C1 segment of cervical spinal cord (tissue), 14 donors: ENCODE results near the gene SLC66A3.

Experiments
- DNase-seq, 14 donors: peaks; one replicate each; lab custom pipeline; 2025; lab: John Stamatoyannopoulos, UW

The SLC66A3 gene

DNA sequence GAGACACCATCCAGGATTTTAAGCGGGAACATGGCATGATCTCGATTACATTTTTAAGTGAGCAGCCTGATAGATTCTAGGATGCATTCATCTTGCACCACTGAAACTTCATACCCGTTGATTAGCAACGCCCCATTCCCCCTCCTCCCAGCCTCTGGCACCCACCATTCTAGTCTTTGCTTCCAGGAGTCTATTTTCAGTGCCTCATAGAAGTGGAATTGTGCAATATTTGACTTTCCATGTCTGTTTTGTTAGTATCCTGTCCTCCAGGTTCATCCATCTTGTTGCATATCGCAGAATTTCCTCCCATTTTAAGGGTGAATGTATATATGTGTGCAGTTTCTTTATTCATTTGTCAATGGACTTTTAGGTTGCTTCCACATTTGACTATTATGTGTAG, 20.9 kb upstream of the SLC66A3 start:
- no peak for DNase-seq

DNA sequence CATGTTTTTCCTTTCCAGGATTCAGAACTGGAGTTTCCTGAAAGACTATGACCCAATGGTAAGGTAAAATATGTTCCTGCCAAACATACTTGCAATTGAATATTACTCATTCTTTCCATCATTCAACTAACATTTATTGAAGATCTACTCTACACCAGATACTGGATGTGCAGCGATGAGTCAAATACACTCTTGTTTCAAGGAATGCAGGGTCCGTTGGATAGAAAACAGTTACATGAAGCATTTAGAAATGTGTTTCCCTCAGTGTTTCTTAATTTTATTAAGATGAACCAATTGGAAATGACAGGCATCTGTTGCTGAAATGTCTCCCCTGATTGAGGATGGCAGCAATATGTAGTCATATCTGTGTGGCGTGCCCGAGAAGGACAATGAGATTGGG, 14.8 kb upstream of the SLC66A3 start:
- no peak for DNase-seq

GRCh38 chr2:11141319-11141718, 13.9 kb upstream of the SLC66A3 start:
- DNase-seq, result no peak

GRCh38 chr2:11142330-11142729, 12.9 kb upstream of the SLC66A3 start:
- DNase-seq, result no peak

DNA sequence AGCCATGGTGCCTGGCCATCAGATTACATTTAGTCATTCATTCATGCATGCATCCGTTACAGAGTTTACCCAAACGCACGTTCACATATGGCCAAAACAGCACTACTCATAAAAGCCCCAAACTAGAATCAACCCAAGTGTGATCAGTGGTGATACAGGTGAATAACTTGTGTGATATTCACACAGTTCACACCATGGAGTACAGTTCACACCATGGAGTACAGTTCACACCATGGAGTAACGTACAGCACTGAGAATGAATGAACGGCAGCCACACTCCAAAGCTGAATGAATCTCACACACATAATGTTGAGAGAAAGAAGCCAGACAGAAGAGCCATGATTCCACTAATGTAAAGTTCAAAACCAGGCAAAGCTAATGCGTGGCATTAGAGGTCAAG, 12.3 kb upstream of the SLC66A3 start:
- no peak for DNase-seq

- no peak for DNase-seq
Measured at GRCh38 chr2:11144077-11144737, 11.1 kb upstream of the SLC66A3 start.

- DNase-seq, result no peak
Measured at GRCh38 chr2:11144738-11145079, 10.6 kb upstream of the SLC66A3 start.

GRCh38 chr2:11145350-11145749, 9.9 kb upstream of the SLC66A3 start:
- no peak for DNase-seq

GRCh38 chr2:11146076-11146475, 9.2 kb upstream of the SLC66A3 start:
- DNase-seq, result no peak

- no peak for DNase-seq
Measured at GRCh38 chr2:11147263-11147662, 8.0 kb upstream of the SLC66A3 start.

DNA sequence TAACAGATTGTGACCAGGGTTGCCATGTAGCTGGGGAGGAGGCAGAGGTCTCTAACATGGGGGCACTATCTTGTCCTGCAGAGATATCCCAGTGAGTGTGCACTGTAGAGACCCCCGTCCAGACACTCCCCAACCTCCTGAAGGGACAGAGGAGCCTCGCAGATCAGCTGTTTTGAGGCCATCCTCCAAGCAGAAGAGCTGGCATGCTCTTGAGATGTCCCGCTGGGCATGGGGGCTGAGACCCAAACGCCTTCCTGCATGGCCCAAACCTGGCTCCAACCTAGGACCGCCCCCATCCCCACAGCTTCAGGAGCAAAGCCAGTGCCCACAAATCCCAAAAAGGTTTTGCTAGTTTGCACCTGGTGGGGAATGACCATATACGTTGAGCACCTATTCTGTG, 2.7 kb upstream of the SLC66A3 start:
- no peak for DNase-seq

- no peak for DNase-seq
Measured at GRCh38 chr2:11154016-11154922, 998 bp upstream of the SLC66A3 start.

DNA sequence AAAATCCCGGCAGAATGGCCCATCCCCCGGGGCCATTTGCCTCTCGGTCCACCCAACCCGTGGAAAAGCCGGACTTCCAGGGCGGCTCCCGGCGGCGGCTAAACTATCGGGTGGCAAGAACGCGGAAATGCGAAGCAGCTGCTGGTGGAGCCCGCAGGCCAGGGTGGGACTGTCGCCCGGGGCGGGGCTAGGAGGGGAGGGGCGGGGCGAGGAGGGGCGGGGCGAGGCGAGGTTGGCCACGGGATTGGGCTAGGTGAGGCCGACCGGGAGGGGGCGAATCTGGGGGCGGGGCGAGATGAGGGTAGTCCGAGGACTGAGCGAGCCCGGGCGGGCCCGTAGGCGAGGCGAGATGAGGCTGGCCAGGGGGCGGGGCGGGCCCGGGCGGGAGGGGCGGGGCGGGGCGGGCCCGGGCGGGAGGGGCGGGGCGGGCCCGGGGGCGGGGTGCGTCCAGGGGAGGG, 315 bp upstream of the SLC66A3 start:
- peak; percentile 71 to 95 (median 90) for DNase-seq

- no peak for DNase-seq
Measured at GRCh38 chr2:11156396-11157075, 1.3 kb downstream of the SLC66A3 start.

GRCh38 chr2:11157296-11157695, 2.0 kb downstream of the SLC66A3 start:
- DNase-seq, result no peak

GRCh38 chr2:11157731-11158130, 2.5 kb downstream of the SLC66A3 start:
- no peak for DNase-seq

- DNase-seq, result no peak
Measured at GRCh38 chr2:11158916-11159573, 3.8 kb downstream of the SLC66A3 start.

DNA sequence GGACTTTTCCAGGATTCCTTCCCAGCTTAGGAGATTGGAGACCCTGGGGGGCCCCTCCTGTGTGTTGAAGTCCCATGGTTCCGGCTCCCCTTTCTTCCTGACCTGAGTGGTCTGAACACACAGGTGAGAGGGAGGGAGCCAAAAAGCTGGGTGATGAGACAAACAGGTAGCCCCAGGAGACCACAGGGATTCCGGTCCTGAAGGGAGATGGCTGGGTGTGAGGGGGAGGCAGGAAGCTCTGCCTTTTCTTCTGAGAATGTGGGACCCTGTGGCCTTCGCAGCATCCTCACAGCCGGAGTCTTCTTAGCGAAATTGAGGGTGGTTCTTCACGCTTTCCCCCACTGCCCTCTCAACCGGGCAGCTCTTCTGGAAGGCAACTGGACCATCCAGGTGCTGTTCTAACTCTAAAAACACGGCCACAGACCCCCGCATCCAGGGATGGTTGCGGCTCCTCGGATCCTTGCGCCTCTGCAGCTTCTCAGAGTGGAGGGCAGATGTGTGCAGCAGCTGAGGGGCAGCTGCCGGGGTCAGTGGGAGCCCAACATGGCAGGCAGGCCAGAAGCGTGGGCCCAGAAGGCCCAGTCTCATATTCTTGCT, 4.4 kb downstream of the SLC66A3 start:
- no peak for DNase-seq

- DNase-seq, result no peak
Measured at GRCh38 chr2:11160256-11160655, 5.0 kb downstream of the SLC66A3 start.

- no peak for DNase-seq
Measured at GRCh38 chr2:11160731-11161455, 5.6 kb downstream of the SLC66A3 start.

DNA sequence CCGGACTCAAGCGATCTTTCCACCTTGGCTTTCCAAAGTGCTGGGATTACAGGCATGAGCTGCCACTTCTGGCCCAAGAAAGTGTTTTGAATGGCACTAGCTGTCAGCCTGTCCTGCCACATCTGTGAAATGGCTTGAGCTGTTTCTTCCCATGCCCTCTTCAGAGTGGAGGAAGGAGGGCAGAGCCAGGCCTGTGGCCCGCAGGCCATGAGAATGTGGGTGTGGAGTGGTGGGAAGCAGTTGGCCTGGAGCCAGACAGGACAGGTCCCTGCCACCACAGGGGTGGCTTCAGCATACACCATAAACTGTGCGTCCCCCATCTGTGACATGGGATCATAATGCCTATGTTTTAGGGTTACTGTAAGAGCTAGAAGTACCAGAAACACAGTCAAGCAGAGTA, 6.5 kb downstream of the SLC66A3 start:
- DNase-seq, result no peak
